Stimulated activated CD4-positive, alpha-beta T cell treated with anti-CD3 and anti-CD28 coated beads, Interleukin-12 subunit alpha, Interleukin-12 subunit beta, amount 100 ng/mL, for 4 hours (primary cell): ENCODE measurements around the gene ANKMY2.
"Not testable (repeated sequence)": the region's sequence is repeated elsewhere in the genome, so short reads cannot be mapped to it uniquely, and the experiment has no call there.

Experiments
- DNase-seq: peaks from one replicate; pipeline ENCODE4 v3.0.0-alpha.2; 2020

ANKMY2 gene

DNA sequence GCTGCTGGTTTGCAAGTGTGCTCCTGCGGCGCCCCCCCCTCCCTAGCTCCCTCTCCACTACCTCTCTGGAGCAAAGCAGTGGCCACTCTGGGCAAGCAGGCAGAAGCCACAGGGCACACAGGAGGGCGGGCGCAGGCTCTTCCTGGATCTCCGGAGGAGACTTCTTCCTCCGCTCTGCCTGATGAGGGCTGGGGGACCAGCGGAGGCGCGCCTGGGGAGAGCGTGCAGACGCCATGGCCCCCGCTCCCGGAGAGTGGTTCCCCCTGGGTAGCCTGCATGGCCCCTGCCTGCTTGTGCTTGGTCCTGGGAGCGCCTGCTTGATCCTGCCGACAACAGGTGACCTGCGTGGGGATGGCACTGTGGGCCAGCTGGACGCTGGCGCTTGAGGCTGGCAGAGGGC is 29.0 kb downstream of the ANKMY2 start:
- DNase-seq = no peak

DNA sequence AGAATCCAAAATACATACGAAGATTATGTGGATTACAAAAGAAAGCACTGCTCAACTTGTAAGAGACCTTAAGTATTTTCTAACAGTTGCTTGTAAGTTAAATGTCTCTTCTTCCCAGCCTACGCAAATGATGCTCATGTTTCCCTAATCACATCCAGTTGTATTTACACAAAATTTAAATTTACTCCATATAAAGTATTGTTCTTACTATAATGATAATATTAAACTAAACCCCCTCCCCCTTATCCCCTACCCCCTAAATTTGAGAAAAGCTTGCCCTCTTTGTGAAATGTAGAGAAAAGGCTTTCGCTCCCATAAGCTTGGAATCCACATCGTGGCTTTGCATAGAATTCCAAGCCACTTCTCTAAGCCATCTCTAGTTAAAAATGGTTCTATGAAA is 29.4 kb downstream of the ANKMY2 start:
- DNase-seq = no peak

DNA sequence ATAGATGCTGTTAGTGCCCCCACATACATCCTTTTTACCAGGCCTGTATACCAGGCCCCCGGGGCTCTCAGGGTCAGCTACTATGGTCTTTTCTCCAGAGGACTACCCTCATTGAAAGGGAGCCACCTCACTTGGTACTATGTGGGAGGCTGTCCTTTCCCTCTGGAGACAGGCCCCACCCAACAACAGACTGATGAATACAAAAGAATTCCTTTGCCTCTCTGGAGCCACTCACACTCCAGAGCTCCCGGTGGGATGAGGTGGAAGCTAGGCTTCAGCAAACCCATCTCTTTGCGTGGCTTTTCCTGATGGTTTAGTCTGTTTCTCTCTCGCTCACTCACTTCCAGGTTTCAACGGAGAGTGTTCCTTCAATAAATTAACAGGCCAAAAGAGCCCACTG is 30.3 kb downstream of the ANKMY2 start:
- no peak for DNase-seq

DNA sequence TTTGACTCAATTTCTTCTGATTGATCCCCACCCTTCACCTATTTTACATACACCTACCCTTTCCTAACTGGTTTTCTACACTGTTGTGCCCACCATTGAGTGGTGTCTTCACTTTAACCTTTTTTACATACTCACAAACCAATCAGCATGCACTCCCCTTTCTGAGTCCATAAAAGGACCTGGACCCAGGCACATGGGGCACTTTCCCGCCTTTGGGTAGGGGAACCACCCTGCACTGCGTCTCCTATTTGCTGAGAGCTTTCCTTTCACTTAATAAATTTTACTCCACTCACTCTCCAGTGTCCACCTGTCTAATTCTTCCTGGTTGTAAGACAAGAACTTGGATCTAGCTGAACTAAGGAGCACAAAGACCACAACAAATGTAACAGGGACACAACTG is 33.8 kb downstream of the ANKMY2 start:
- DNase-seq = no peak

DNA sequence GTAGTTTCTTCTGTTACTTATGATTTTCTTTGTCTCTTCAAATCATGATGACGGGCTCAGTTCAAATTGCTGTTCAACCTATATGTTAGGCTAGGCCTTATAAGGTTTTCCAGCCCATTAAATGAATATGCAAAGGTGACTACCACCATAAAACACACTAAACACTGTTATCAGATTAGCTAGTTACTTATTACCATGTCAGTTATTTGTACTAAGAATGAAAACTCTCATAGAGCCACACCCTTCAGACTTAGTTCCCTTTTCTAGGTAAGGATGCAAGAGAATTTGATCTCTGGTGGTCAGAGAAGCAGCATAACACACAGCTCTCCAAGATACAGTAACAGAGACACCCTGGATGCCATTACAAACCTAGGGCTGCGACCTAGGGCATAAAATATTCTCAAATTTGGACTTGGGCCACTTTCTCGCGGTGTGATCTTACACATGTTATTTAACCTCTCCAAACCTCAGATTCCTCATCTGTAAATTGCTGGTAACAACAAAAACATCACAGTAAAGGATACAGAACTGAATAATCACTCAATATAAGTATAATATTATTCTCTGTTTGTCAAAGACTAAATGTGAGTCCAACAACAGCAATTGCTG is 35.6 kb downstream of the ANKMY2 start:
- DNase-seq = no peak

DNA sequence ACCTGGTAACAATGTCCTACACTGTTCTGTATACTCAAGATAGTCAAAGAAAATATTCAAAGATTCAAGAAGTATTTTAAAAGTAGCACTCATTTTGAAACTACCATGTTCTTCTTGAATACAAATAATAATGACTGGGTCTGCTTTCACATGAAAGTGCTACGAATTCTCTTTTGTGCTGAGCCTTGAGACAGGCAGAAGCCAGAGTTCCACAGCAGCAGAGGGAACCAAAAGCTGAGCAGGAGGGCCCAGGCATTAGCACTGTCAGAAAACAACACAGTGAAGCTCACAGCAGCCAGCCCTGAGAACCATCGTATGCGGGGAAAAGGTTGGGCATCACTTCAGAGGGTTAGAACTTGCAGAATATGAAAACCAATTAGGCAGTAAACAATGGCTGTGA is 38.9 kb downstream of the ANKMY2 start:
- no peak for DNase-seq

DNA sequence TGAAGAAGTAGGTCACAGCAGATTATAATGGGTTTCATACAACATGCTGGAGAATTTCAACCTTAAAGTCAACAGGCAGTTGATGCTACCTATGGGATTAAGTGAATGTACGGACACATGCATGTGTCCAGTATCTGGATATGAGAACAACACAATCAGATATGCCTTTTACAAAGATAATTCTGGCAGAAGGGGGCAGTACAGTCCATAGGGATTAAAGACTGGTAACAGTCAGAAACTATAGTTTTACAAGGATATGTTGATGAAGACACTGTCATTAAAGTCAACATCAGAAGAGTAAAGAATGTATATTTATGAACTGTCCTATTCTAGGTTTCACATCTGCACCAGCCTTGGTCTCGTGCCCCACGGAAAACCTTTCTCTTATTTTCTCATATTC is 41.5 kb downstream of the ANKMY2 start:
- no peak for DNase-seq

DNA sequence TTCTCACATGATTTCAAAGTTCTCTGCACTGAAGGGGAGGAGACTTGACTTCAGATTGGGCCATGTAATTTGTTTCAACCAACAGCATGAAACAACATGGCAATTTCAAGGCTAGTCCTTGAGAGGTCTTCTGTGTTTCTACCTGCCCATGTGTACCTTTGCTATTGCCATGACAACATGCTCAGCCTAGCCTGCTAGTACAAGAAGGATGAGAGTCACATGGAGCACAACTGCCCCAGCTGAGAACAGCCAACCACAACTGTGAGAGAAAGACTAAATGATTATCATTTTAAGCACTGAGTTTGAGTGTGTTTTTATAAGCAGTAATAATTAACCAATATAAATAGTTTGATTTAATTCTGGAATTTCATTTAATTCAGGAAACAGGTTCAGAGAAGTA is 41.9 kb downstream of the ANKMY2 start:
- no peak for DNase-seq

DNA sequence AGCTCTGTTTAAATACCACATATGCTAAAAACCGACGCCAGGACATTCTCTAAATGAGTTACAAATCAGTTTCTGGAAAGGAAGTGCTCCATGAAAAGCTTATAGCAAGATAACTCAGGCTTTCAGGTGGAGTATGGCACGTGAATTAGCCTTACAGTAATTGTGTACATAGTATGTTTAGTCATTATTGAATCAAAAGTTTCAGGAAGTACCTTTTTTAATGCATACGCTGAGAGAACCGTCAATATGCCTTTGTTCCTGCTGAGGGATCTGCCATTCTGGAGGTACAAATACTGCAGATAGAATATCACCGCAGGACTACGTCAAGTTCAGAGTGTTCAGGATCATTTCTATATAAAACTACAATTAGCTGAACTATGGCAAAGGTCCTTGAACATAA is 45.7 kb downstream of the ANKMY2 start:
- DNase-seq = no peak

DNA sequence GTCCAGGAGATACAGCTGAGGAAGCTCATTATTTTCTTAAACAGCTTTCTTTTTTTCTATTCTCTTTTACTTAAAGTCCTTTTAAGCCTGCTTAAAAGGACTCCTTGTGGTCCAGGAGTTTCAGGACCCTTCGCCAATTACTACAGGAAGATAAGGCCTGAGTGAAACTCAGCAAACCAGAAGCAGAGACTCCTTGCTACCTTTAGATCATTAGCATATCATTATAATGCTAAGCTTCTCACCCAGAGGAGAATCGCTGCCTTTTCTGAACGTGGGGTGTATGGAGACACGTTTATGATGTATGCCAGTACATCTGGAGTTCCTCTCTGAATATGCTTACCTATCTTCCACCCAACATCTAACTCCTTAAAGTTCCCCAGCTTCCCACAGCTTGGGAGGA is 47.5 kb downstream of the ANKMY2 start:
- no peak for DNase-seq

DNA sequence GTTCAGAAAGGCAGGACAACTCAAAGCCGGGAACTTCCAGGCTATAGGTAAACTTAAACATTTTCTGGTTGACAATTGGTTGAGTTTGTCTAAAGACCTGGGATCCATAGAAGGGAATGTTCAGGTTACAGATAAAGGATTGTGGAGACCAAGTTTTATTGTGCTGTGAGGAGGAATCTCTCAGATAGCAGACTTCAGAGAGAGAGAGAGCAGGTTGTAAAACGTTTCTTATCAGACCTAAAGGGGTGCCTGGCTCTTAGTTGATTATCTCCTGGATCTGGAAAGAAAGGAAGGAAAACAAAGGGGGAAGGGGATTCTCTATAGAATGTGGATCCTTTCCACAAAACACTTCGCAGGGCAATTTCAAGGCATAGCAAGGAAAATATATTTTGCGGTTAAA is 50.0 kb downstream of the ANKMY2 start:
- DNase-seq = not testable (repeated sequence)

DNA sequence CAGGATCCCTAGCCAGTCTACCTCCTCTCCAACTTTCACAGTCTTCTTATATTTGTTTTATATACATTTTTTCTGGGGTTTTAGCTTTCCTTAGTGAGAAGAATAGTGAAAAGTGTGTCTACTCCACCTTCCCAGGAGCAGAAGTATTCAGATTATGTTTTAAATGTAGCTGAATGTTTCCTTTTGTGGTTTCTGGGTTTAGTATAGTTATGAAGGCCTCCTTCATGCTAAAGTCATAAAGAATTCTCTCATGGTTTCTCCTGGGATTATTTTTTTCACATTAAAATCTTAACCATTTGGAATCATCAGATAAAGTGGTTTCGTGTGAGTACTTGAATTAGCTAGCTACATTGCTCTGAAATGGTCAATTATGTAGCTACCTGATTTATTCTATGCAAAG is 50.9 kb downstream of the ANKMY2 start:
- no peak for DNase-seq

DNA sequence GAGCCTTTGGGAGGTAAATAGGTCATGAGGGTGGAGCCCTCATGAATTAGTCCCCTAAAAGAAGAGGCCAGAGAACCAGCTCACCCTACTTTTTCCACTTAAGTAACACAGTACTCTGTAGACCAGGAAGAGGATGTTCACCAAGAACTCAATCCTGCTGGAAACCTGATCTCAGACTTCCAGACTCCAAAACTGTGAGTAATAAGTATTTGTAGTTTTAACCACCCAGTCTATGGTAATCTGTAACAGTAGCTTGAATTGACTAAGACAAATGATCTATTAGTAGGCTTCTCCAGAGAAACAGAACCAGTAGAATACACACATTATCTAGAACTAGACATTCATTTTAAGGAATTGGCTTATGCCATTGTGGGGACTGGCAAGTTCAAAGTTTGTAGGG is 51.5 kb downstream of the ANKMY2 start:
- no peak for DNase-seq

DNA sequence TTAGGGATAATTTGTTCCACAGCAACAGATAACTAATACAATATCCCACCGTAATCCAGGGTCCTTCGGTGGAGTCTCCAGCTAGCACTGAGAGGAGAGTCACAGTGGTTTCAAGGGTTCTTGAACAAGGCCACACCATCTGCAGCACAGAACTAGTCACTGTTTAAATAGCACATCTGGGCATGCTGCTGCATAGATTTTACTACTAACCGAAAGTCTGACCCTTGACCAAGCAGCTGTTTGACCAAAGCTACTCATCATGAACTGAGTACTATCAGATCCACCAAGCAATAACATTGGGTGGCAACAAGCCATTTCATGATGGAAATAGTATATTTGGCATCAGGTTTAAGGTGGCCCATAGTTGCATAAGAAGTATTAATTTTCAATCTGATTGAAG is 53.2 kb downstream of the ANKMY2 start:
- DNase-seq = no peak

DNA sequence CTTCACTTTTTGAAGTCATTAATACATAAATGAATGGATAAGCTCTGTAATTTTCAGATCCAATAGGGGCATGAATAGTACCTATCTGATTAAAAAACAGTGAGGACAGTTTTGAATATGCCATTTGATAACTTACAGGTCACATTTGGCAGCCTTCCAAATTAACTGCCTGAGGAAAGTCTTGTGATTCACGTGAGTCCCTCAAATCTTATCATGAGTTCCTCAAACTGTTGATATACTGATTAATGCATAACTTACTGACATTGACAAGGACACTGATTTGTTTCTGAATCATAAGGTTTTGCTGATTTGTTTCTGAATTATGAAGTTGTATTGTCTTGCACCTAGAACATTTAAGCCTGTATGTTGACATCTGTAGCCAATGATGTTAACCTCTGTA is 55.1 kb downstream of the ANKMY2 start:
- DNase-seq = no peak

DNA sequence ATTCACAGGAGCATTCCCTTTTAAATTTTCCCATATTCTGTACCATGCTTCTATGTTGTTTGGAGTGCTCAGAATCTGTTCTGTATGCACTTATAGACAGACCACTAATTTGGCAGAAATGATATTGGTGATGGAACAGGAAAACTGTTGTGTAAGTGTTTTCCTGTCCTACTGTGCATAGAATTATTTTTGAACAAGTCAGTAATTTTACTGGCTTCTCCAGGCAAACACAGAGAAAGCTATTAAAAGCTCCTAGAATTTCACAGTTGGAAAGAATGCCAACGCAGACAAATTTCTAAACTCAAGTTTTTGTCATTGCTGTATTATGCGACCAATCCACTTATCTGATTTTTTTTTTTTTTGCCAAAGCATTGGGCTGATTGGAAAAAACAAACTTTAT is 55.7 kb downstream of the ANKMY2 start:
- DNase-seq = no peak

DNA sequence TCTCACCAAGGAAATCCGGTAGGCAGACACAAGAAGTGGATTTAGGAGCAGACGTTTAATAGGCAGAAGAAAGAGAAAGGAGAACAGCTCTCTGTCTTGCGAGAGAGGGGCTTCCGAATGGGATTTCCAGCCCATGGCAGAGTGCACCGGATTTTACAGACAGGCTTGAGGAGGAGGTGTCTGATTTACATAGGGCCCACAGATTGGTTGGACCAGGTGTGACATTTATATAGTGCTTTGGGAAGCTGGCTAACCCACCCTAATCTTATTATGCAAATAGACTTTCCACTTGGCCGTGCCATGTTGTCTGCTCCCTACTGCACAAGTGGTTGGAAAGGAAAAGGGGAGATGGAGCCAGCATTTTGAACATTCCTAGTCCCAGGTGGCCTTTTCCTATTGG is 57.8 kb downstream of the ANKMY2 start:
- no peak for DNase-seq

DNA sequence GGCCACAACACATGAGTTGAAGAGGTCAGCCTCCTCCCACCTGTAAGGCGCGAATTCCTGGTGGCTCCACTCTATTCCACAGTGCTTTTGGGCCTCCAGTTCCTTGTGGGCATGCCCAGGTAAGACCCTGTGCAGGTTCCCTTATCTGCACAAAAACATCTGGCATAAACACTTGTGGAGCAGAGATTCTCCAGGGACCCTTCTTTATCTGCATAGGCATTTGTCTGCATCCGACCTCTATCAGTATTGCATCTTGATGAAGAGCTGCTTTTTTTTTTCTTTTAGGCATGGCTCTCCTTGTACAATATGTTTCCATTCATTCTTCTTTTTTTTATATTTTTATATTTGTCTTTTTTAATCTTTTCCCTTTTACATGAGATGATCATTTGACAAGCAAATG is 58.4 kb downstream of the ANKMY2 start:
- DNase-seq = no peak

DNA sequence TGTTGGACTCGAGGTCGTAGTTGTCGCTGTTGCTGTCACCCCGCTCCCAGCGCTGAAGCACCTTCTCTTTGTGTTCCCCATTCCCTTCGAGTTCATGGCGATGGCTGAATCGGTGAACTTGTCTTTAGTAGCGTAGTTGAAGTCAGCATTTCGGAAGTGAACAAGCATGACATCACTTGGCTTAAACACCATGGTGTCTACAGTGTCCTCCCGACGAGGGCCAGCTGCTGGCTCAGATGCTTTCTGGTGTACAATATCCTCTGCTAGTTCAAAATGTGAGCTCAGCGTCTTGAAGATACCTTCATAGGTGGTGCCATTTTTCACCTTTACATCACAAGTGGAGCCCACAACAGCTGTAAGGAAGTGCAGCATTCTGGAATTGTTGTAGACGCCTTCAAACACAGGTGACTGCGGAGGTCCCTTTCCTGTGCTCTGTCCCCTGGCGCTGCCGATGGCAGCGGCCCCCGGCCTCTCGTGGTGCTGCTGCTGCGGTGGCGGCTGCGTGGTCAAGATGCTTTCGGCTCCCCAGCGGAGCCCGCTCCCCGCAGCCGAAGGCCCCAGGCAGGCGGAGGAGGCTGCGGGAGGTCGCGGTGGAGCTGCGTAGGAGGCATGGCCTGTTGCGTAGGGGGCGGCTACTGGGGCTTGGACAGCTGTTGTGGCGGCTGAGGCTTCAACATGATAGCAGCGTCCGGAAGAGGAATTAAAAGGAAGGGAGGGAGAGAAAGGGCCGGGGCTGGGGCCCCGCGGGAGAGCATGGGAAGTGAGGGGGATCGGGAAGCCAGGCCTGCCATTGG is 59.3 kb downstream of the ANKMY2 start:
- DNase-seq = no peak

DNA sequence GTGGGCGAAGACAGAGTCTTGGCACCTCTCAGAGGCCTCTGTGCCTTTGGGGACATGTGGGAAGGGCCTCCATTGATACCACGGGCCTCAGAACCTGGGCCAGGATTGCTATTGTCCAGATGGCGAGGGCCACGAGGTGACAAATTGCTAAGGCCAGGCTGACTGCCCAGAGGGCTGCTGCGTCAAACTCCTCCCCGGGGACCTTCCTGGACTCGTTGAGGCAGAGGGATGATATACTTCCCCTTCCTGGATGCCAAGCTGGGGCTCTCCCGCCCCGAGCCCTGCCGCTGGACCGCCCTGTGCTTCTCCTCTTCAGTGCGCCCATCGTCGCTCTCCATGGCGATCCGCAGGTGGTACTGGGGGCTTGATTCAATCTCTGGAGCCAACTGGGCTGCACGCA is 60.0 kb downstream of the ANKMY2 start:
- no peak for DNase-seq

DNA sequence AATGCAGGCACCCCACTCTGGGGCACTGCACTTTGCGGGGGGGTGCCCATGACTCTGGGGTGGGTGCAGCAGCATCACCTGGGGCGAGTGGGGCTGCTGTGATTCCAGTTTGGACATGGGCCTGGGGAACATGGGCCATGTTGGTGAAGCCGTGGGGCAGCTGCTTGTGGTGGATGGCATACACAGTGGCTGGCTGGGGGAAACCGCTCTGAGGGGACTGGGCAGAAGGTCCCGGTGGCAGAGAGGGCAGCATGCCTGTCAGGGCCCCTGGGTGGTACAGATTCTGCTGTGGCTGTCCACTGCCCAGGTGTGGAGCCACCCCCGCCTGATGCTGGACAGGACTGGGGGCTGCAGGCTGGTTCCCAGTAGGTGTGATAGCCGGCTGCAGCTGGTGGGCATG is 61.7 kb downstream of the ANKMY2 start:
- DNase-seq = no peak

DNA sequence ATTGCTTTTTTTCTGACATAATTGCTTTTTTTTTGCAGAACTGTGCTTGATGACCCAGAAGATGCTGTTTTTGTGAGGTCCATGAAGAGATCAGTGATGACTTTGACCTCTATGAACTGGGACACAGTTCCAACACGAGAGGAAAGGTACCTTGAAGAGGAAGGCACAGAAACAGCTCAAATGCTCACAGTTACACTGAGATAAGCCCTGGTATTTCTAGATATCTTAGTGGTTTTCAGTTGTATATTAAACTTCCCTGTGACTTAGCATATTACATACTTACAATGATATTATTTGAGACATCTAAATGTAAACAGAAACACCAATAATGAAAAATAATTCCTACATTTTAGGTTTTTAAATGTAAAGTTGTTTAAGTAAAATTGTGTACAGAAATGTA is 64.3 kb downstream of the ANKMY2 start:
- no peak for DNase-seq

DNA sequence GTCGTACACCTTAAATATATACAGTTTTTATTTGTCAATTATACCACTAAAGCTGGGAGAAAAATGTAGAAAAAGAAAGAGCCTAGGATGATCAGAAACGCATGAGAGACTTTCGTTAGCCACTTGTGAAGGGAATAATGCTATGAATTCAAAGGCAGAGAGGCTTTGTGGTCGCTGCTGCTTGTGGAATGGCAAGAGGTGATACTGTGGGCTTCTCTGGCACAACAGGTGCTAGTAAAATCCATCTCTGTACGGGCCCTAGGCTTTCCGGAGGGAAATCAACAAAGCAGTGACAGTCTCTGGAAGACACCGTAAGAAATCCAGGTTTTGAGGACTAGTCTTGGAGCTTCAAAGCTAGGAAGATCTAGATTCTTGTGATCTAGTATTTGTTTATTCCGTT is 66.3 kb downstream of the ANKMY2 start:
- DNase-seq = no peak

DNA sequence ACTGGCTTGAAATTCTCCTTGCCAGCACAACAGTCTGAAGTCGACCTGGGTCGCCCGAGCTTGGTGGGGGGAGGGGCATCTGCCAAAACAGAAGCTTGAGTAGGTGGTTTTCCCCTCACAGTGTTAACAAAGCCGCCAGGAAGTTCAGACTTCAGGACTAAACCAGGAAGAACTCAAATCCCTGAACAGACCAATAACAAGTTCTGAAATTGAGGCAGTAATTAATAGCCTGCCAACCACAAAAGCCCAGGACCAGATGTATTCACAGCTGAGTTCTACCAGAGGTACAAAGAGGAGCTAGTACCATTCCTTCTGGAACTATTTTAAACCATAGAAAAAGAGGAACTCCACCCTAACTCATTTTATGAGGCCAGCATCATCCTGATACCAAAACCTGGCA is 73.6 kb downstream of the ANKMY2 start:
- no peak for DNase-seq

DNA sequence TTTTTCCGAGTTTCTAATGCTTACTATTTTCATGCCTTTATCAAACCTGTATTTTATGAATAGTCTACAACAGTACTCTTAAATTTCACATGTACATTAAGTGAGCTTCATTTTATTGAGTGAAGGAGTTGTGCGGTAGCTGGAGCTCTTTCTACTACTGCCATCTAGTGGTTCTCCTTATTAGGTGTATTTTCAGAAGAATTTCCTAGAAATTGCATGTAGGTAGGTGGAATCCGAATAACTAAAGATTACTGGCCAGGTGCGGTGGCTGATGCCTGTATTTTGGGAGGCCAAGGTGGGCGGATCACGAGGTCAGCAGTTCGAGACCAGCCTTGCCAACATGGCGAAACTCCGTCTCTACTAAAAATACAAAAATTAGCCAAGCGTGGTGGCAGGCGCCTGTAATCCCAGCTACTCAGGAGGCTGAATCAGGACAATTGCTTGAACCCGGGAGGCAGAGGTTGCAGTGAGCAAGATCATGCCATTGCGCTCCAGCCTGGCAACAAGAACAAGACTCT is 80.6 kb downstream of the ANKMY2 start:
- no peak for DNase-seq
